DMS153 treated with DMSO at 0.1 percent for 48 hours (cell line): ENCODE measurements around the gene AKAP12.
A peak's percentile ranks its signal among the peaks of the same experiment; 100 is the strongest.
"Not testable (repeated sequence)": the region's sequence is repeated elsewhere in the genome, so short reads cannot be mapped to it uniquely, and the experiment has no call there.

Experiments used
- DNase-seq: peaks from one replicate; lab custom pipeline; 2025; ENCODE audit not compliant: unreplicated experiment; lab: John Stamatoyannopoulos, UW

Gene AKAP12

DNA sequence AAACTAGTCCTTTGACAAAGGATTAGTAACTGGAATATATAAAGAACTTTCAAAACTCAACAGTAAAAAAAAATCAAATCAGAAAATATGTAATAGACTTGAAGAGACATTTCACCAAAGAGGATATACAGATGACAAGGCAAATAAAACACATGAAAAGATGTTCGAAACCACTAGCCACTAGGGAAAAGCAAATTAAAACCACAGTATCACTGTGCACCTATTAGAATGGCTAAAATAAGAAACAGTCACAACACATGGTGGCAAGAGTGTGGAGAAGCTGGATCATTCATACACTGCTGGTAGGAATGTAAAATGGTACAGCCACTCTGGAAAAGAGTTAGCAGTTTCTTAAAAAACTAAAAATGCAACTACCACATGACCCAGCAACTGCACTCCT, 136.7 kb downstream of the AKAP12 start:
- no peak for DNase-seq

- no peak for DNase-seq
Observed at GRCh38 chr6:151377095-151377494, 137.3 kb downstream of the AKAP12 start.

- DNase-seq, result no peak
Observed at GRCh38 chr6:151379933-151380847, 140.4 kb downstream of the AKAP12 start.

DNA sequence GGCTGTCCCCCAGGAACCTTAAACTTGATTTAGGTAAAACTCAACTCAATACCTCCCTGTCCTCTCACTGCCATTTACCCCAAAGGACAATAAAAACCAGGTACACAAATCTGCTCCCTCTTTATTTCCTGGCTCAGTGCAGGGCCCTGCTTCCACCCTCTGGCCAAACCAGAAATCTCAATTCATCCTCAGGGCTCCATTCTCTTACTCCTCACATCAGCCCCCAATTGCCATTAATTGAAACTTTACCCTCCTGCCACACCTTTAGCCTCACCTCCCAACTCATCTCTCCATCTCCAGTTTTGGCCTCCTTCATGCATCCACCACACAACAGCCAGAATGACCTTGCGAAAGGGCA, 141.1 kb downstream of the AKAP12 start:
- no peak for DNase-seq

GRCh38 chr6:151381722-151382121, 142.0 kb downstream of the AKAP12 start:
- DNase-seq, result no peak

- not testable (repeated sequence) for DNase-seq
Observed at GRCh38 chr6:151382631-151383030, 142.9 kb downstream of the AKAP12 start.

DNA sequence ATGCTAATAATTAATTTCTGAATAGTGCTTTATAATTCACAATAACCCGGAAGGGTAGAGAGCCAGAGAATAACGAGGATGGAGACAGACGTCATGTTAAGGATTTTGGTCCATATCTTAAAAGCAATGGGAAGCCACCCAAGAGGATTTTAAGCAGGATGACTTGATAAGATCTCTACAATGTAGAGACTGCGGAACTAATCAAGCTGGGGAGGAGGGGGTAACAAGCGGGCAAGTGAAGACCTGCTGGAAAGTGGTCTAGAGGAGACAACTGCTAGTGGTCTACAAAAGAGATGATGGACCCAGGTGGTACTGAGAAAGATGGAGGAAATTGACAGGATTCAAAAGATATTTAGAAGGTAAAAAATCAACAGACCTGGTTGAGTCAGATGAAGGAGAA, 144.4 kb downstream of the AKAP12 start:
- DNase-seq, result no peak

- DNase-seq, result no peak
Observed at GRCh38 chr6:151385177-151385576, 145.4 kb downstream of the AKAP12 start.

DNA sequence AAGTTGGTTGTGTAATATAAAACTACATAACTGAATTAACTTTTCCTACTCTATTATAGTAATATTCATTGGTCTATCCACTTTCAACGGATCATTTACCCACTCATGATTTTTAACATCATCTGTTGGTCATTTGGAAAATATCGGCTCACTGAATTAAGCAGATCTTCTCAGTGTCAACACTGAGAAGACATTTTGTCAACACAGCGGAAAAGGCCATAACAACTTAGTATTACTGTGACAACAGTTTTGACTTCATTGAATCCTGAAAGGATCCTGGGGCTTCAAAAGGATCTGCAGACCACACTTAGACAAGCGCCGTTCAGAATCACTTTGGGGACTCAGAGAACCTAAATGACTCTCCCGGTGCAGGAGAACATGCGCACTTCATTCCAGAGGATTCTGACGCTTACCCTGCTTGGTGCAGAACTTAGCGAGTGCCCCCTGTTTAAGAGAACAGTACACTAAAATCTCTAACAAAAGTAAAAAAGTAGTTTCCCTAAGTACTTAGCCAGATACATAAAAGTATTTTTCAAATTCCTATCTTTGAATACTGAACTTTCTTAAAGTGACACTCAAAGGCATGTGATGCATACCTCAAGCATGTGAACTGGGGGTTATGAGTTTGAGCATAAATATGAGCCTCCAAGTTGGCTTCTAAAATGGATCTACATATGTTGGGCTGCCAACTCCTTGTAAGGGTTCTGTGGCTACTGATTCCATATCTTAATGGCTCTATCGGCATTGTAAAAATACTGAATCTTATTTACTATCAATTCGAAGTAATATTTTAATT, 147.6 kb downstream of the AKAP12 start:
- DNase-seq, result no peak

- DNase-seq, result no peak
Observed at GRCh38 chr6:151388236-151388635, 148.5 kb downstream of the AKAP12 start.

DNA sequence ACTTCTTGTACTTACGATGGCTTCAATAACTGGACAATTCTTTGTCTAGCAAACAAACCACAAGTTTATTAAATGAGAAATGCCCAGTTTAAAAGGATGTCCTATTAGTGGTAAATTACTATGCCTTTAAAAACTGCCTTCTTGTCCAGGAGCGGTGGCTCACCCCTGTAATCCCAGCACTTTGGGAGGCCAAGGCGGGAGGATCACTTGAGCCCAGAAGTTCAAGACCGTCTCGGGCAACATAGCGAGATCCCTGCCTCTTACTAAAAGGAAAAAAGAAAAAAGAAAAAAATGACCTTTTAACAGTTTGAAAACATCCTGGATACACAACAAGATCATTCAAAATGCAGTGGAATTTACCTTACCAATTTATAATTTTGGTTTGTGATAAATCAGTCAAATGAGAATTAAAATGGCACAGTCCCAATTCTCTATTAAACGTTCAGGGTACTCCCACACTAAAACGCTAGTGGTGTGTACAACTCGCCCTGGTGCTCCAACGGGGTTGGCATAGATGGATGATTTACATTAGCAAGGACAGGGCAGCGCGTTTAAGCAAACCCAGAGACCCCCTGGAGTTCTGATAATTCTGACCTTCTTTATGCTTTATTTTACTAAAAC, 149.3 kb downstream of the AKAP12 start:
- no peak for DNase-seq

GRCh38 chr6:151389618-151390275, 150.0 kb downstream of the AKAP12 start:
- DNase-seq, result peak; percentile 55

- DNase-seq, result peak; percentile 95
Observed at GRCh38 chr6:151390276-151390850, 150.6 kb downstream of the AKAP12 start.

DNA sequence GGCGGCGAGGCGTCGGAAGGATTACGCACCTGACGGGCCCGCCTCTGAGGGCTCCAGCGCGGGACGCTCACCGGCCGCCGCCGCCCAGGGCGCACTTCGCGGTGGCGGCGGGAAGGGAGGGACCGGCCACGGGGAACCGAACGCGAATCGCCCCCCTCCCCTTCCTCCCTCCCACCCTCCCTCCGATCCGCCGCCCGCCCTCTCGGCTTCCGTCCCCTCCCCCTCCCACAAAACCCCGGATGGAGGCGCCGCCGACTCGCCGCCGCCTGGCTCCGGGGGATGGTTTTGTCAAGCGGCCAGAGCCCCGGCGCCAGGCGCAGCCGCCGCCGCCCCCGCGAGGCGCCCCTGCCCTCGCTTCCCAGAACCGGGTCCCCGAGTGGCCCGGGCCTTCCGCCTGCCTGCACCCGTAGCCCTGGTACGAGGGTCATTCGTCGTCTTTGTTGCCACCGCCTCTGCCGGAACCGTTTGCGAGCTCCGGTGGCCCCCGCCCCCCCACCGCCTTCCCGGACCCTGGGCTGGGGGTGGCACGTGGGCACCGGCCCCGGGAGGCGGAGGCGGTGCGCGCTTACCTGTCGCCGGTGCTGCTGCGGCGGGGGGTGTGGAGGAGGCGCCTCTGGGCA, 151.2 kb downstream of the AKAP12 start:
- DNase-seq, result peak; percentile 50

DNA sequence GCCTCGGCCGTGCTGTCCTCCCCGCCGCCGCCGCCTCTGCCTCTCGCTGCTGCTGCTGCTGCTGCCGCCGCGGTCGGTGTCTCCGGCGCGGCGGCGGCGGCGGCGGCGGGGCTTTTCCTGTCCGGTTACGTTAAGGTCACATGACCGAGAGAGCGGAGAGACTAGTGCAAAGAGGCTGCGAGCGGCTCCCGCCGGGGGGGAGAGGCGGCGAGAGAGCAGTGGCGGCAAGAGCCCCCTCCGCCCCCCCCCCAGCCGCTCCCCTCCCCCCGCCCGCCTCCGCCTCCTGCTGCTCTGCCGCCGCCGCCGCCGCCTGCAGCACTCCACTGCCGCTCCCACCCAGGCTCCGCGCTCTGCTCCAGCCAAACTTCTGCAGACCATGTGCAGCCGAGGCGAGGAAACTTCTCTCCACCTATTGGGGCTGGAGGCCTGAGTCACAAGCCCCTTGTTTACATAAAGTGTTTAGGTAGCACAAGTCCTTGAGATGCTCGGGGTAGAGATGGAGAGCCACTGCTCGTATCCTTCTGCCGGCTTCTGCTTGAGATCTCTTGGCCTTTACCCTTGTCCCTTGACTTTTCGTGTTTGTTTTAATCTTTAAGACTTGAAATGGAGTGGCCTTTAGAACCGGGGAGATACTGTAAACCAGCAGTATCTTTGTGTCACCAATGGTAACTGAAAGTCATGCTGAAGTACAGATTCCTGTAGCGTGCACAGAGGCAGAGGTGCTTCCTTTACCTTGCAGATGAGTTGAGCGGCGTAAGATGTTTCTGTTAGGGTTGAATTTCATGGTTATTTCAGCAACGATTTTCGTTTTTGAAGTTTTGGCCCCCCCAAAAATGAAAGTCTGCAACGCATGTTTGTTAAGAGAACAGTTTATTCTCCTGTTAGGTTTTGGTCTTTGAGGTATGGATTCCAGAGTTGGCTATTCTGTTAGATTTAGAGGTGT, 152.0 kb downstream of the AKAP12 start, which contains the start of gene ZBTB2:
ZBTB2 (minus strand) TSS at position 89 of the 943 bp plus-strand sequence. CDS start 17,922 bp downstream, outside the sequence.
- DNase-seq, result peak; percentile 23

DNA sequence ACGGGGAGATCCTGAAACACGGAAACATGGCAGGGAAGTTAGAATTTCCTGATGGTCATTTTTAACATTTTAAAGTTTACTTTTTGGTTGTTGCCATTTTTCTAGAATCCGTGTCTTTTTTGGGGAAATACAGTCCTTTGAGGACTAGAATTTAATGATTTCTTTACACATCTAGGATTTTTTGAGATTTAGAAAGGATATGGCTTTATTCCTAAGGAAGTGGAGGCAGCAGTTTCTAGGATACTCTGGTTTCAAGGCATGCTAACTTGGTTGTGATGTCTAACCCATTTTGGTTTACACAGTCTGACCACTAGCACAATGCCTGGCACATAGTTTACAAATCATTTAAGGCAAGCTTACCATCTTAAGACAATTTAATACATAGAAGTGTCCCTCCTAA, 152.7 kb downstream of the AKAP12 start:
- no peak for DNase-seq

DNA sequence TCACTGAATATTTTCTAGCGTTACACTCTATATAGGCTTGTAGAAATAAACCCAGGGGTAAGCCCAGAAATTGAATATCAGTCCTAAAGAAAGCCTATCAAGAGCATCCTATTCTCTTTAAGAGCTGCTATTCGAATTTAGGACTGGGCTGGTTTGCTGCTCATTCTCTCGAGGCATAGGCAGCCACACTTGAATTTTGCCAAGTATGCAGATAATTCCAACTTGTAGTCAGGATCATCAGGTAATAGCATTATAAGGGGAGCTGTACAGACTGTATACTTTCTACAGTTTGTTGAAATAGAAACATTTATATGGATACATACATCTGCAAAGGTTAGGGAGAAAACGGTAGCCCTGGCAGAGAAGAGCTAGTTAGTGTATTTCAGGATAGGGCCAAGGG, 153.6 kb downstream of the AKAP12 start:
- no peak for DNase-seq

DNA sequence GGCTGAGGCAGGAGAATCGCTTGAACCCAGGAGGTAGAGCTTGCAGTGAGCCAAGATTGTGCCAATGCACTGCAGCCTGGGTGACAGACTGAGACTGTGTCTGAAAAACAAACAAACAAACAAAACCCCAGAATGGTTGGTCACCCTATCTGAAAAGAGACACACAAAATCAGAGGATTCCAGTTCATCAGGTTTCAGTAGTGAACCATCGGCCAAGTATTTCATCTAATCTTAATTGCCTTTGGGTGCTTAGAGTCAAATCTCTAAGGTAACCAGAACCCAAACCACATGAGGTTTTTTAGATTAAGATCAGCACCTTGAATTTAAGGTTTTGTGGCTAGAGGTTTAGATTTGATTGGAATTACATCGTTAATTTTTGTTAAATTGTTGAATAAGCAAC, 159.9 kb downstream of the AKAP12 start:
- no peak for DNase-seq

GRCh38 chr6:151400473-151400872, 160.7 kb downstream of the AKAP12 start:
- DNase-seq, result no peak
